ENCODE data around the gene CENPX. TPM values are rescaled to one million over a fixed set of nuclear protein-coding genes. Genes with fewer than 3 reads are reported as not detected.

The CENPX gene
- total RNA-seq, 1 donor, result 18.8 TPM

DNA sequence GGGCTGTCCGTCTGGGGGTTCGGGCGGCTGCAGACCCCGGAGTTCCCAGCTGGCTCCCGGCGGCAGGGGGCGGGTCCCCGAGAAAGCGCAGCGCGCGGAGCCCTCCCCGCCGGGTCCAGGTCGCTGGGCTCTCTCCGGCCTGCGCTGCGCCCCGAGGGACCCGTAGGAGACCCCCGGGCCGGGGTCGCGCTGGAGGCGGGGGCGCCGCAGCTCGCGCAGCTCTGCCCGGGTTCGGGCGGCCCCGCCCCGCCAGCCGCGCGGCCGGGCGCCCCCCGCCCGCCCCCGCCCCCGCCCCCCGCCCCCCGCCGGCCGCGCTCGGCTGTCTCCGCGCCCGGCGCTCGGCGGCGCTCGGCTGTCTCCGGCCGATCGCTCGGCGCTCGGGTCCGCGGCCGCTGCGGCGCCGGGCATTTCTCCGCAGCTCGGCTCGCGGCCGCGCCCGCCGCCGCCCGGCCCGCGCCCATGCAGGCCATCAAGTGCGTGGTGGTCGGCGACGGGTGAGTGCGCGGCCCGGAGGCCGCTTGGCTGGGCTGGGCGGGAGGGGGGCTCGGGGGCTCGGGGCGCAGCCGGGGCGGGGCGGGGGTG is 8.7 kb upstream of the CENPX start, which contains the start of gene RAC3:
Gene RAC3 (plus strand): TSS at position 376 of the 582 bp plus-strand sequence. CDS start 84 bp downstream, at position 460.
- peaks cover 5% of the 10 kb centered on the region for H4K20me1 ChIP-seq (ENCODE audit: insufficient read depth, low read length)
- no peaks in the 10 kb centered on the region for H3K36me3 ChIP-seq (ENCODE audit: insufficient read depth, low read length)
- H3K27me3 ChIP-seq (ENCODE audit: insufficient read depth, low read length), result no peaks in the 10 kb centered on the region
- peak within 1 kb of the TSS; percentile 72 for H2AFZ ChIP-seq (ENCODE audit: low read length)
- no peak within 1 kb of the TSS for H3K27ac ChIP-seq (ENCODE audit: low read depth, low read length)
- peaks cover 10% of the 10 kb centered on the region for H3K4me1 ChIP-seq (ENCODE audit: insufficient read depth, low read length)
- peak within 1 kb of the TSS; percentile 83 for H3K4me2 ChIP-seq (ENCODE audit: insufficient read depth, low read length)
- peak within 1 kb of the TSS; percentile 72 for H3K4me3 ChIP-seq (ENCODE audit: insufficient read depth, low read length)
- no peaks in the 10 kb centered on the region for H3K79me2 ChIP-seq (ENCODE audit: insufficient read depth, low read length)
- TF ChIP-seq, protein P1, sequence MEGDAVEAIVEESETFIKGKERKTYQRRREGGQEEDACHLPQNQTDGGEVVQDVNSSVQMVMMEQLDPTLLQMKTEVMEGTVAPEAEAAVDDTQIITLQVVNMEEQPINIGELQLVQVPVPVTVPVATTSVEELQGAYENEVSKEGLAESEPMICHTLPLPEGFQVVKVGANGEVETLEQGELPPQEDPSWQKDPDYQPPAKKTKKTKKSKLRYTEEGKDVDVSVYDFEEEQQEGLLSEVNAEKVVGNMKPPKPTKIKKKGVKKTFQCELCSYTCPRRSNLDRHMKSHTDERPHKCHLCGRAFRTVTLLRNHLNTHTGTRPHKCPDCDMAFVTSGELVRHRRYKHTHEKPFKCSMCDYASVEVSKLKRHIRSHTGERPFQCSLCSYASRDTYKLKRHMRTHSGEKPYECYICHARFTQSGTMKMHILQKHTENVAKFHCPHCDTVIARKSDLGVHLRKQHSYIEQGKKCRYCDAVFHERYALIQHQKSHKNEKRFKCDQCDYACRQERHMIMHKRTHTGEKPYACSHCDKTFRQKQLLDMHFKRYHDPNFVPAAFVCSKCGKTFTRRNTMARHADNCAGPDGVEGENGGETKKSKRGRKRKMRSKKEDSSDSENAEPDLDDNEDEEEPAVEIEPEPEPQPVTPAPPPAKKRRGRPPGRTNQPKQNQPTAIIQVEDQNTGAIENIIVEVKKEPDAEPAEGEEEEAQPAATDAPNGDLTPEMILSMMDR (IDR thresholded peaks at IDR 0.05; ENCODE audit: extremely low read depth, low read depth, low read length), result no peak
- H3K9me3 ChIP-seq (ENCODE audit: low read depth, low read length), result no peaks in the 10 kb centered on the region
- peak; percentile 98 for DNase-seq (ENCODE audit: insufficient read length, low spot score, missing footprints)

DNA sequence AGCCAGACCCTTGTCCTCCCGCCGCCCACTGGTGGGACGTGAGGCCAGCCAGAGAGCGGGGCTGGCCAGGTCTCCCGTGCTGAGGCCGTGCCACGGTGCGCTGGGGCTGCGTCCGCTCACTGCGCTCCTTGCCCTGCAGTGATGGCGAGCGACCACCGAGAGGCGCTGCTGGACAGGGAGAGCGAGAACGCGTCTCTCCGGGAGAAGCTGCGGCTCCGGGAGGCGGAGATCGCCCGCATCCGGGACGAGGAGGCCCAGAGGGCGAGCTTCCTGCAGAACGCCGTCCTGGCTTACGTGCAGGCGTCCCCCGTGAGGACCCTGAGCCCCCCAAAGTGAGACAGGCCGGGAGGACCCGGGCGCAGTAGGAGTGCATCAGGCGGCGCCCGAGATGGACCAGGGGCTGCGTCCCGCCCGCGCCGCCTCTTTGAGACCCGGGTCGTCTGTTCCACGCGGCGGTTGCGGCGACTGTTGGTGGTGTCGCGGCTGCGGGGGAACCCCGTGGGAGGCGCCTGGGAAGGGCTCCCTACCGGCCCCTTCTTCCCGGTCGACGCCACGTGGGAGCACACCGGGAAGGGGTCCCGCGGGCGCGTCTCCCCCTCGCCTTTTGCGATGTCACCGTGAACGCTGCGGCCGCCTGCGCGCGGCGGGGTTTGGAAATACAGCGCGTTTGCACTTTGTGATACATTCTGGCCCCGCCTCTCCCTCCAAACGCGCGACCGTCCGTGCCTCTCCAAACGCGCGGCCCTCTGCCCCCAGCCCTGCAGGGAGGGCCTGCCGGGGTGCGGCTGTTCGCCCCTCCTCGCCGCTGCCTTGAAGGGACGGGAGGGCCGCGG is 8.0 kb upstream of the CENPX start:
- peak overlapping the region; percentile 72 for H2AFZ ChIP-seq (ENCODE audit: low read length)
- no peaks in the 10 kb centered on the region for H3K27me3 ChIP-seq (ENCODE audit: insufficient read depth, low read length)
- no peaks in the 10 kb centered on the region for H3K36me3 ChIP-seq (ENCODE audit: insufficient read depth, low read length)
- TF ChIP-seq, protein P1 (IDR thresholded peaks at IDR 0.05; ENCODE audit: extremely low read depth, low read depth, low read length), result peak; percentile 76
- peak overlapping the region; percentile 72 for H3K4me3 ChIP-seq (ENCODE audit: insufficient read depth, low read length)
- H3K79me2 ChIP-seq (ENCODE audit: insufficient read depth, low read length), result no peaks in the 10 kb centered on the region
- H3K27ac ChIP-seq (ENCODE audit: low read depth, low read length), result no peak overlapping the region
- peaks cover 7% of the 10 kb centered on the region for H3K4me1 ChIP-seq (ENCODE audit: insufficient read depth, low read length)
- DNase-seq (ENCODE audit: insufficient read length, low spot score, missing footprints), result peak; percentile 100
- peak overlapping the region; percentile 83 for H3K4me2 ChIP-seq (ENCODE audit: insufficient read depth, low read length)
- no peaks in the 10 kb centered on the region for H3K9me3 ChIP-seq (ENCODE audit: low read depth, low read length)
- H4K20me1 ChIP-seq (ENCODE audit: insufficient read depth, low read length), result peaks cover 3% of the 10 kb centered on the region

DNA sequence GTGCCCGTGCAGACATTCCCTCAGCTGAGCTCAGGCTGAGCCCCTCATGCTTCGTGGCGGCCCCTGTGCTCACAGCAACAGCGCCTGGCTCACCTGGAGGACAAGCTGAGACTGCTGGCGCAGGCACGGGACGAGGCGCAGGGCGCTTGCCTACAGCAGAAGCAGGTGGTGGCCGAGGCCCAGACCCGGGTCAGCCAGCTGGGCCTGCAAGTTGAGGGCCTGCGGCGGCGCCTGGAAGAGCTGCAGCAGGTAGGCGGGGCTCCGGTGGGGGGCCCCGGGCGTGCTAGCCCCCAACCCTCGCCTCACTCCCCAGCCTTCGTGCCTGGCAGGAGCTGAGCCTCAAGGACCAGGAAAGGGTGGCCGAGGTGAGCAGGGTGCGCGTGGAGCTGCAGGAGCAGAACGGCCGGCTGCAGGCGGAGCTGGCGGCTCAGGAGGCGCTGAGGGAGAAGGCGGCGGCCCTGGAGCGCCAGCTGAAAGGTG is 7.4 kb upstream of the CENPX start:
- Histone ChIP-seq H3K4me1 (ENCODE audit: insufficient read depth, low read length) (peaks cover 4% of the 10 kb centered on the region), H4K20me1 (ENCODE audit: insufficient read depth, low read length) (no peaks in the 10 kb centered on the region), H3K9me3 (ENCODE audit: low read depth, low read length) (no peaks in the 10 kb centered on the region), H3K27ac (ENCODE audit: low read depth, low read length) (no peak overlapping the region), H3K4me2 (ENCODE audit: insufficient read depth, low read length) (peak overlapping the region; percentile 83), H2AFZ (ENCODE audit: low read length) (no peak overlapping the region), H3K79me2 (ENCODE audit: insufficient read depth, low read length) (no peaks in the 10 kb centered on the region), H3K4me3 (ENCODE audit: insufficient read depth, low read length) (no peak overlapping the region), H3K27me3 (ENCODE audit: insufficient read depth, low read length) (no peaks in the 10 kb centered on the region), H3K36me3 (ENCODE audit: insufficient read depth, low read length) (no peaks in the 10 kb centered on the region)
- TF ChIP-seq, protein P1 (IDR thresholded peaks at IDR 0.05; ENCODE audit: extremely low read depth, low read depth, low read length), result no peak
- DNase-seq (ENCODE audit: insufficient read length, low spot score, missing footprints), result no peak

DNA sequence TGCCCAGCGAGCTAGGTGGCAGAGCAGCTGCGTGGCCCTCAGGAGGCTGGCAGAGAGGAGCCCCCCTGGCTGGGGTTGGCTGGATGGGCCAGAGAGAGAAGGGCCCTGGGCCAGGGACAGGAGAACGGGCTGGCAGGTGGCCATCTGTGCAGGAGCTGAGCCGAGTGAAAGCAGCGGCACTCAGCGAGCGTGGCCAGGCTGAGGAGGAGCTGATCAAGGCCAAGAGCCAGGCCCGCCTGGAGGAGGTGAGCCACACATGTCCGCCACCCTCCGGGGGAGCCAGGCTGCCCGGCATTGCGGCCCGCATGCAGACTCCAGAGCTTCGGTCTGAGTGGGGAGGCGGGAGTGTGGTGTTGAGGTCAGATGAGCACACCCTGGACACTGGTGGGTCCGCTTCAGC is 6.7 kb upstream of the CENPX start:
- no peak for DNase-seq (ENCODE audit: insufficient read length, low spot score, missing footprints)
- Histone ChIP-seq H3K9me3 (ENCODE audit: low read depth, low read length) (no peaks in the 10 kb centered on the region), H3K36me3 (ENCODE audit: insufficient read depth, low read length) (no peaks in the 10 kb centered on the region), H4K20me1 (ENCODE audit: insufficient read depth, low read length) (no peaks in the 10 kb centered on the region), H3K79me2 (ENCODE audit: insufficient read depth, low read length) (no peaks in the 10 kb centered on the region), H3K4me1 (ENCODE audit: insufficient read depth, low read length) (peaks cover 4% of the 10 kb centered on the region), H3K27ac (ENCODE audit: low read depth, low read length) (no peak overlapping the region), H3K4me3 (ENCODE audit: insufficient read depth, low read length) (no peak overlapping the region), H3K27me3 (ENCODE audit: insufficient read depth, low read length) (no peaks in the 10 kb centered on the region), H2AFZ (ENCODE audit: low read length) (no peak overlapping the region), H3K4me2 (ENCODE audit: insufficient read depth, low read length) (no peak overlapping the region)
- TF ChIP-seq, protein P1 (IDR thresholded peaks at IDR 0.05; ENCODE audit: extremely low read depth, low read depth, low read length), result no peak

Data from osteoblast (primary cell).